Fibroblast of mammary gland (primary cell): Measurements from ENCODE around the gene CDK11A.
A peak's percentile ranks its signal among the peaks of the same experiment; 100 is the strongest.

Experiments used
- DNase-seq: peaks from one replicate; pipeline ENCODE4 v3.0.0-alpha.2; 2010; ENCODE audit warnings: low read depth
- H3K4me3 ChIP-seq: 2 replicates; pipeline ENCODE4 v1.5.1; 2011; ENCODE audit warnings: low read depth, mild to moderate bottlenecking, low read length, moderate library complexity; ENCODE audit not compliant: control insufficient read depth
- CTCF ChIP-seq: conservative IDR thresholded peaks from 2 replicates; pipeline ENCODE4 v1.5.1; 2011; ENCODE audit warnings: low read depth, low read length, inconsistent platforms; ENCODE audit not compliant: control insufficient read depth, insufficient read depth

CDK11A gene

GRCh38 chr1:1758692-1759455, 34.7 kb upstream of the CDK11A start:
- TF ChIP-seq CTCF = no peak
- H3K4me3 ChIP-seq = no peak overlapping the region
- DNase-seq = peak; percentile 34

GRCh38 chr1:1758059-1758621, 34.0 kb upstream of the CDK11A start:
- no peak for TF ChIP-seq CTCF
- no peak overlapping the region for H3K4me3 ChIP-seq
- DNase-seq = no peak

GRCh38 chr1:1757422-1758058, 33.4 kb upstream of the CDK11A start:
- no peak for DNase-seq
- no peak for TF ChIP-seq CTCF
- no peak overlapping the region for H3K4me3 ChIP-seq

- no peak overlapping the region for H3K4me3 ChIP-seq
- DNase-seq = no peak
- TF ChIP-seq CTCF = no peak
These were observed 32.7 kb upstream of the CDK11A start for GRCh38 chr1:1756661-1757421.

- H3K4me3 ChIP-seq = no peak overlapping the region
- no peak for DNase-seq
- no peak for TF ChIP-seq CTCF
These were observed 31.7 kb upstream of the CDK11A start for GRCh38 chr1:1755852-1756251.

- no peak overlapping the region for H3K4me3 ChIP-seq
- no peak for TF ChIP-seq CTCF
- no peak for DNase-seq
These were observed 31.3 kb upstream of the CDK11A start for GRCh38 chr1:1755426-1755825.
